Cardiac fibroblast (primary cell): ENCODE results near the gene ZBTB44.
"Not testable (repeated sequence)": the region's sequence is repeated elsewhere in the genome, so short reads cannot be mapped to it uniquely, and the experiment has no call there.

ENCODE experiments used
- DNase-seq, 2 donors: peaks; one replicate each; pipeline versions ENCODE4 v3.0.0 to v3.0.0-alpha.2; 2010; ENCODE audit warnings: low read depth in 2 of 2
- H3K4me3 ChIP-seq, 2 donors: replicated peaks in 1 of 2; 1 replicate in 1 of 2; 2 replicates in 1 of 2; pipeline ENCODE4 v1.5.1; 2011; ENCODE audit warnings: low read depth in 2 of 2, low read length in 2 of 2, mild to moderate bottlenecking in 2 of 2, moderate library complexity in 1 of 2
- TF ChIP-seq, protein P1 (sequence below): IDR thresholded peaks from one replicate; pipeline ENCODE4 v1.5.1; 2011; ENCODE audit warnings: low read depth, mild to moderate bottlenecking, low read length, inconsistent platforms

Gene ZBTB44

DNA sequence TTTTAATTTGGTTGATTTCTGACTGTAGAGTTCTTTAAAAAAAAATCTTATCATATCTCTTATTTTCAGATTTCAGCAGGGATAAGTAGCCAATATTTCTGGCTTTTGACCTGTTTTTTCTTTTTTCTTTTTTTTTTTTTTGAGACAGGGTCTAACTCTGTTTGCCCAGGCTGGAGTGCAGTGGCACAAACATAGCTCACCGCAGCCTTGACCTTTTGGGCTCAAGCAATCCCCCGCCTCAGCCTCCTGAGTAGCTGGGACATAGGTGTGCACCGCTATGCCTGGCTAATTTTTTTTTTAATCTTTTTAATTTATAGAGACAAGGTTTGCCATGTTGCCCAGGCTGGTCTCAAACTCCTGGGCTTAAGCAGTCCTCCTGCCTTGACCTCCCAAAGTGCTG lies 23.9 kb upstream of the ZBTB44 start:
- TF ChIP-seq, protein P1, sequence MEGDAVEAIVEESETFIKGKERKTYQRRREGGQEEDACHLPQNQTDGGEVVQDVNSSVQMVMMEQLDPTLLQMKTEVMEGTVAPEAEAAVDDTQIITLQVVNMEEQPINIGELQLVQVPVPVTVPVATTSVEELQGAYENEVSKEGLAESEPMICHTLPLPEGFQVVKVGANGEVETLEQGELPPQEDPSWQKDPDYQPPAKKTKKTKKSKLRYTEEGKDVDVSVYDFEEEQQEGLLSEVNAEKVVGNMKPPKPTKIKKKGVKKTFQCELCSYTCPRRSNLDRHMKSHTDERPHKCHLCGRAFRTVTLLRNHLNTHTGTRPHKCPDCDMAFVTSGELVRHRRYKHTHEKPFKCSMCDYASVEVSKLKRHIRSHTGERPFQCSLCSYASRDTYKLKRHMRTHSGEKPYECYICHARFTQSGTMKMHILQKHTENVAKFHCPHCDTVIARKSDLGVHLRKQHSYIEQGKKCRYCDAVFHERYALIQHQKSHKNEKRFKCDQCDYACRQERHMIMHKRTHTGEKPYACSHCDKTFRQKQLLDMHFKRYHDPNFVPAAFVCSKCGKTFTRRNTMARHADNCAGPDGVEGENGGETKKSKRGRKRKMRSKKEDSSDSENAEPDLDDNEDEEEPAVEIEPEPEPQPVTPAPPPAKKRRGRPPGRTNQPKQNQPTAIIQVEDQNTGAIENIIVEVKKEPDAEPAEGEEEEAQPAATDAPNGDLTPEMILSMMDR: no peak
- no peak for DNase-seq
- no peak overlapping the region for H3K4me3 ChIP-seq

DNA sequence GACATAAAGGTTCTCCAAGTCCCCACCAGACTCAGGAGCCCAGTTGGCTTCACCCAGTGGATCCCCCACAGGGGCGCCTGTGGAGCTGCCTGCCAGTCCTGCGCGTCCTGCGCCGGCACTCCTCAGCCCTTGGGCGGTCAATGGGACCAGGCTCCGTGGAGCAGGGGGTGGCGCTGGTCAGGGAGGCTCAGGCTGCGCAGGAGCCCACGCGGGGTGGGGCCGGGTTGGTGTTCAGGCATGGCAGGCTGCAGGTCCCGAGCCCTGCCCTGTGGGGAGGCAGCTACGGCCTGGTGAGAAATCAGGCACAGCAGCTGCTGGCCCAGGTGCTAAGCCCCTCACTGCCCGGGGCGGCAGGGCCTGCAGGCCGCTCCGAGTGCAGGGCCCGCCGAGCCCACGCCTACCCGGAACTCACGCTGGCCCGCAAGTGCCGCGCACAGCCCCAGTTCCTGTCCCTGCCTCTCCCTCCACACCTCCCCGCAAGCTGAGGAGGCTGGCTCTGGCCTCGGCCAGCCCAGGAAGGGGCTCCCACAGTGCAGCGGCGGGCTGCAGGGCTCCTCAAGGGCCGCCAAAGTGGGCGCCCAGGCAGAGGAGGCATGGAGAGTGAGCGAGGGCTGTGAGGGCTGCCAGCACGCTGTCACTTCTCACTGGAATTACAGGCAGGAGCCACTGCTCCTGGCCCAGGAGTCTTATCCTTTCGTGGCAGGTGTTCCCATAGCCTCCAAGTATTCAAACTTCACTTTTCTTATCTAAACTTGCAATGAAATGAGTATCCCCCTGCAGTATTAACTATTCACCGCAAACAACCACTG lies 22.8 kb upstream of the ZBTB44 start:
- no peak overlapping the region for H3K4me3 ChIP-seq
- DNase-seq: no peak
- TF ChIP-seq, protein P1: no peak

DNA sequence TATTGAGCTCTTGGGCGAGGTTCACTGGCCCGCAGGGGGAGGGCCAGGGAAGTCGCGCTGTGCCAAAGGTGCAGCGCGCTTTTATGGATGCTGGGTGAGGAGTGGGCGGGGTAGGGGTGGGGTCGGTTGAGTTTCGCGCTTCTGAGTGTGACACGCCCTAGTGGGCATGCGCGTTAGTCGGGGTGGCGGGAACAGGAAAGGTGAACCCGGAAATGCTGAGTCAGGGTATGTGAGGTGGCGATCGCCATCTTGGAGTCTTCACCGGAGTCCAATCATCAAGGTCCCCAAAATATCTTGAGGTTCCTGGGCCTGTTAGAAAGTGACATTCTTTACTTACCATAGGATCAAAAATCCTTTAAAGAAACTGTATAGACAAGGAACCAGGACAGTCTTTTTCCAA lies 16.7 kb upstream of the ZBTB44 start:
- not testable (repeated sequence) for DNase-seq, H3K4me3 ChIP-seq

DNA sequence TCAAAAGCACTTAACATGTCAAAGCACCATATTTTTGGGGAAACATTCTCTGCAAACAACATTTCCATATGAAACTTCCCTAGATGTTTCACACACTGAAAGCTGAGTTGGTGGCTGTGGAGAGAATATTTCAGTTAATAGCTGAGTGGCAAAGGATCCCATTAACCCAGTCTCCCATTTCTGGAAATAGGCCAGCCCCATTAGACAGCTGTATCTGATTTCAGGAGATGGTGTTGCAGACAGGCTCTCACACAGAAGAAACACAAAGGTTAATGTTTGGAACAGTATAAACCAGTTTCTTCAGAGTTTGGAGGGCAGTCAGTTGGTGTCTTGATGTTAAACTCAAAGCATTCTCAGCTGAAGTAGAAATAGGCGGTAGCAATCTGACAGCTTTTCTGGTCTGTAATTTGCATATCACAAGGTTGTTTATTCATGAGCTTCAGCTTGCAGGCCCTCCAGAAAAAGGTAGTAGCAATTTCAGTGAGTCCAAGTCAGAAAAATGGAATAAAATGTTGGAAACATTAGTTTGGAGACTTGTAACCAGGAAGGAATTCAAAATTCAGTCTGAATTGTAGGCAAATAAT lies 15.5 kb upstream of the ZBTB44 start:
- DNase-seq: no peak

DNA sequence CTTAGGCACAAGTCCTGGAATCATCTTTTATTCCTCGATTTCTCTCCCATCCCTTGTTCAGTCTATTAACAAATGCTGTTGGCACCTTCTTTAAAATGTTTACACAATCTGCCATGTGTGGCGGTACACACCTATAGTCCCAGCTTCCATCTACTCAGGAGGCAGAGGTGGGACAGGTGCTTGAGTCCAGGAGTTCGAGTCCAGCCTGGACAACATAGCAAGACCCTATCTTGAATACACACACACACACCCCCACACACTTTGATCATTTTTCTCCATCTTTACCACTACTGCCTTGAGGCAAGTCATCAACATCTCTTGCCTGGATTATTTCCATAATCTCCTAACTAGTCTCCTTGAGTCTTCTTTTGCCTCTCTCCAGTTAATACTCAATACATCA lies 13.7 kb upstream of the ZBTB44 start:
- H3K4me3 ChIP-seq: no peak overlapping the region
- DNase-seq: no peak
- TF ChIP-seq, protein P1: no peak

More for the DNA sequence above, 15.5 kb upstream of the ZBTB44 start:
- TF ChIP-seq, protein P1: no peak
- no peak overlapping the region for H3K4me3 ChIP-seq

DNA sequence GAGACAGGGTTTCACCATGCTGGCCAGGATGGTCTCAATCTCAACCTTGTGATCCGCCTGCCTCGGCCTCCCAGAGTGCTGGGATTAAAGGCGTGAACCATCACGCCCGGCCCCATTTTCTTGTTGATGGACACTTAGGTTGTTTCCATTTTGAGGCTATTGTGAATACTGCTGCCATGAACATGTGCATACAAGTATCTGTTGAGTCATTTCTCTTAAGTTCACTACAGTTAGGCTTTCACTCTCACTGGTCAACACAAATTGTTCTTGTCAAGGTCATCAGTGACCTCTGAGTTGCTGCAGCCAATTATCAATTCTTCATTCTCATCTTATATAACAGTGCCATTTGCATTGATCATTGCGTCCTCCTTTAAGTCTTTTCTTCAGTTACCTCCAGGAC lies 13.0 kb upstream of the ZBTB44 start:
- TF ChIP-seq, protein P1: no peak
- DNase-seq: no peak
- no peak overlapping the region for H3K4me3 ChIP-seq

DNA sequence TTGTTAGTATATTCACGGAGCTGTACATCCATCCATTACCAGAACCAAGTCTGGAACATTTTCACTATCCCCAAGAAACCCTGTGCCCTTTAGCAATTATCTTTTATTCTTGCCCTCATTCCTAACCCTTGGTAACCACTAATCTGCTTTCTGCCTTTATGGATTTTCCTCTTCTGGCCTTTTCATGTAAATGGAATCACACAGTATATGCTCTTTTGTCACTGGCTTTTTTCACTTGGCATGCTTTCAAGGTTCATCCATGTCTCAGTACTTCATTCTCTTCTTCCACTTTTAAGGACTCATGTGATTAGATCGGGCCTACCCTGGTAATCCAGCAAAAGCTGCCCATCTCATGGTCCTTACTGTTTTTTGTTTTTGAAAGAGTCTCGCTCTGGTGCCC lies 11.0 kb upstream of the ZBTB44 start:
- TF ChIP-seq, protein P1: no peak
- no peak for DNase-seq
- H3K4me3 ChIP-seq: no peak overlapping the region
